GM21529 (cell line): ENCODE measurements around the gene PTPRD.

Experiments used
- ATAC-seq: cut with Tn5 transposase; IDR thresholded peaks from one replicate; pipeline ENCODE4 v1.9.1; 2021; ENCODE audit not compliant: unreplicated experiment

Gene PTPRD

DNA sequence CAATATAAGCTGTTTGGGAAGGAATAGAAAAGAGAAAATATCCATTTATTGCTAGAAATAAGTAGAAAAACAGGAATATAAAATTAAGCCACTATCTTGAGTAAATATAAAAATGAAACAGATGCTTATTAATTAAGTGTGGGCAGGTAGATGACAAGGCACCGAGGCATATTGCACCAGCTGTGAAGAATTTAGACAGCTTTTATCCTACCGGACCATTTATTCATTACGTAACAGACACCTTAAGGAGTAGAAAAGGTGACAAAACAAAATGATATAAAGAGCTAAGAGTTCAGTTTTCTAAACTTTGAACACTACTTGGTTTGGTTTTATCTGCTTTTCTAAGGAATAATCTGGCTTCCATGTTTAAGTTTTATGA lies 404.1 kb downstream of the PTPRD start:
- ATAC-seq = no peak

DNA sequence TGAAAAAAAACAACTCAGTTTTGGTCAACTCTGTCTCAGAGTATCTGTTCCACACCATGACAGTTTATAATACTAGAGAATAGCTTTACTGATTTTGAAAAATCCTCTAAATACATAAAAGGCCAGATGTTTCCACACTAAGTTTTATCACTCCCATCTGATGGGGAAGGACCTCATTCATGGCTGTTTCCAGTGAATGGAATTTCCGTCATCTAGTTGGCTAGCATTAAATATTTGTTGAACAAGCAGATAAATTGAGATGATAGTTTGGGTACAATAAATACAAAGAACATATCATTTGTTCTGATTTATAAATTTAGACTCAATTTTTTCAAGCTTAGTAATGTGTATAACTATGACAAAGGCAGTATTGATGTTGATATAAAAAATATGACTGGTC lies 408.5 kb downstream of the PTPRD start:
- ATAC-seq = no peak

DNA sequence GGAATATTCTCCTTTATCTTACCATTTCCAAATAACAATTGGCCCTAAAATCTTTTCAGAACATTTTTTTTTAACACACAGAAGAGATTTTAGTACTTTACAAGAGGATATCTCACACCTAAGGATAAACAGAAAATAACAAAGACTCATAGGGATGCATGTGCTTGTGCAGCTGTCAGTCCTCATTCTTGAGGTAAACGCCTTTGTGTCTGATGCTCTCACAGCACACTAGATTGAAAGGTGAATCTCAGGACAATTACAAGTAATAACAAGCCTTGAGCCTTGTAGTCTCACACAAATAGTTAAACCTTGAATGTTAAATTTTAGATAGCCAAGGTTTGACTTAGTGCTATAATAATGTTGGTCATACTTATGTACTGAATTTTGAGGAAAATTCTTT lies 439.2 kb downstream of the PTPRD start:
- no peak for ATAC-seq

DNA sequence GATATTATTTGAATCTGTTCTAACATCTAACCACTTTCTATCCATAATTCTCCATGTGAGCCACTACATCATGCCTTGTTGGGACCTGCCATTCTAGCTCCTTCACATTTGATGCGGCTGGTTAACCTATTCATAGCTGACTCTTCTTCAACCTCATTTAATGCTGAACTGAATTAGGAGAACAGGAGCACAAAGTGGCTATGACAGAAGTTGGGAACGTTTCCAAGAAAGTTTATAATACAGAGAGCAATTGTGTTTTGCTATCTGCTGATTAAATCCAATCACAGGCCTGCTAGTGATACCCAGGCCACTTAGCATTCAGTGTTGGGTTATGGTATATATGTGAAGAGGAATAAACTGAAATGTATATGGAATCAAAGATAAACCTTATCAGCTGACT lies 440.3 kb downstream of the PTPRD start:
- no peak for ATAC-seq

DNA sequence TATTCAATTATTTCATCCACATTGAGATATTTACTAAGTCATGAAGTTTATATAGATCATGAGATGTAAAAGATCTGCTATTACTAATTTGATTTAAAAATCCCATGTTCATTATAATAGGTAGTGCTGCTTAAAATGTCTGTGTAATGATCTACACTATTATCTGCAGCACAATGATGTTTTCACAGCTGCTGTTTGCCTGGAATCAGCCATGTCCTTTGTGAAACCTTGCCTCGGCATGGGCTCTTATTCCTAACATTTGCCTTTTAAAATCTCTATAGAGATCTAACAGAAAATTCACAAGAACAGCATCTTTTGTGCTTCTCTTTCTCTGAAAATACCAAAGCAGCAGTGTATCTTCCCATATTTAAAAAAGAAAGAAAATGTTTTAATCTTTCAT lies 444.6 kb downstream of the PTPRD start:
- no peak for ATAC-seq

DNA sequence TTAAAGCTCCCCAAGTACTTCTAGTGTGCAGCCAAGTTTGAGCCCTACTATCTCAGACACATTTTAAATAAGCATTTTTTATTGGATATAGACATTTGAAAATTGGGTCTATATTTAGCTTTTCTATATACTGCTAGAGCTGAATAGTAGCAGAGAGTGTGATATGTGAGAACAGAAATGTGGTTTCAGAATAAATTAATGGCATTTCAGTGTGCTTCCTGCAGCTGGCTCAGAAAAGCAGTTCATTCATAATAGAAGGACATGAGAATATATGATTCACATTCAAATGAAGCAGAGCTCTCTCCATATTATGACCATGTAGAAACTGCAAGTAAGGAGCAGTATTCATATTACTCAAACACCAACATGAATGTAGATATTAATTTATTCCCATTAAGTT lies 464.0 kb downstream of the PTPRD start:
- no peak for ATAC-seq

DNA sequence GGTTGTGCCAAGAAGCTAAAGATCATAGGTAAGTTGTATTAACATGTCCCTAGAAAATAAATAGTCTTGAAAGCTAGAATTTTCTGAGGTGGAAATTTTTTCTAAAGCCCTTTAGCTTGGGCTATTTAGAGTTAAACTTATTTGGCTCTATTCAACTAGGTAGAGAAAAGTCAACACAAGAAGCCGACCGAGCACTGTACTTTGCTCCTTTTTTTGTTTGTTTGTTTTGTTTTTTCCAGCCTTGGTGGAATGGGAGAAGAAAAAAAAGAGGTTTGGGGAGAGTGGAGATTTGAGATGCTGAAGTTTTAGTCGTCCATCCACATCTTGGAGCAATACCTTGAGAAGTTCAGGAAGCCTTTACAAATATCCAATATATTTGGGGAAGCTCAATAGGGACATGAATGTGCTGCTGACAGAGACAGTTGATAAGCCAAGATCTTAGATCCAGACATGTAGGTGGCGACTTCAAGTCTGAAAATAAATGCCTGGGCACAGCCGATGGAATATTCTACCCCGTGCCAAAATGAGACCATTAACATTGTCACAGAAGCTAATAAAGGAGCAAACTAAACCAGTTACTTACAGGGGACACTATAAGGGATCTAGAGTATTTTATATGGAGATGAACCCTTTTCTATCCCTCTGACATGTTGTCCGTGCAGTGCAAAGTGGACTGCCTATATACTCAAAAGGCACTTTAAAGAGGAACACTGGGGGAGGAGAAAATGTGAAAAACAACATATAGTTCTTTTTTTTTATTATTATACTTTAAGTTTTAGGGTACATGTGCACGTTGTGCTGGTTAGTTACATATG lies 466.1 kb downstream of the PTPRD start:
- ATAC-seq = no peak

DNA sequence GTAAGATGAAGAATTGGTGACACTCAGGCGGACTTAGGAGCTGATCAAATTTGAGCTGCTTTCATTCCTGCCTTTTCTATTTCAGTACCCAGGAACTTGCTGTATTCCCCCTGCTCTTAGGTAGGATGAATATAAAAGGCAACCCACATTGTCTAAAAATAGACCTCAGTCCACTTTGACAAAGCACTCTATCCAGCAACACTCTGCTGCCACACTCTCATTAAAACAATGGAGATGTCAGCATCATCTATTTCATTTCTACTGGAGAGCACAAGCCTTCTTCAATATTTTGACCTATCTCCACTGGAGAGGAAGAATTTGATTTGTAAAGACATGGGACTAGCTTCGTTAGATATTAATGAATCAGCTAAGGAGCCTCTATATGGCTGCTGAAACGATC lies 468.4 kb downstream of the PTPRD start:
- no peak for ATAC-seq

DNA sequence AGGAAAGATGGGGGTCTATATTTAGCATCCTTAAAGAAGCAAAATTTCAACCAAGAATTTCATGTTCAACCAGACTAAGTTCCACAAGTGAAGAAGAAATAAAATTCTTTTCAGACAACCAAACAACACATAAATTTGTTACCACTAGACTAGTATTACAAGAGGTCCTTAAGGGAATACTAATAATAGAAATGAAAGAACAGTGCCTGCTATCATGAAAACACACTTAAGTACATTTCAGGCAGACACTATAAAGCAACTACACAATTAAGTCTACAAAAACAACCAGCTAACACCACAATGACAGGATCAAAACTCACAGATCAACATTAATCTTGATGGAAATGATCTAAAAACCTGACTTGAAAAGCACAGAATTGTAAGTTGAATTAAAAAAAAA lies 477.2 kb downstream of the PTPRD start:
- ATAC-seq = no peak

DNA sequence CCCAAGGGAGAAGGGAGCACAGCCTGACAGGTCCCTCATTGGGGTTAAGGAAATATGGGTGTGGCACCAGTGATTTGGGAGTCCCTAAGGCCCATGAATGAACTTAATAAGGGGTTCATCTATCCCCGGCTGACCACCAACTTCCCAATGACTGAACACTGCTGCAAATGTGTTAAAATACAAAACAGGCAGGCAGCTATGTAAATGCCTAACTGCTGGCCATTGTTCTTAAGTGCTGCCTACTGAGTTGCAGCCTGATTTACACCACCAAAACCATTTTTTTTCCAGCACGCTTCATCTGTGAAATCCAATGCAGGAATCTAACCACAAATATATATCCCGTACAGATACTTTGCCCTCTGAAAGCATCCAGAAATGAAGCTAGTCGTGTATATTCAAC lies 478.5 kb downstream of the PTPRD start:
- ATAC-seq = no peak

DNA sequence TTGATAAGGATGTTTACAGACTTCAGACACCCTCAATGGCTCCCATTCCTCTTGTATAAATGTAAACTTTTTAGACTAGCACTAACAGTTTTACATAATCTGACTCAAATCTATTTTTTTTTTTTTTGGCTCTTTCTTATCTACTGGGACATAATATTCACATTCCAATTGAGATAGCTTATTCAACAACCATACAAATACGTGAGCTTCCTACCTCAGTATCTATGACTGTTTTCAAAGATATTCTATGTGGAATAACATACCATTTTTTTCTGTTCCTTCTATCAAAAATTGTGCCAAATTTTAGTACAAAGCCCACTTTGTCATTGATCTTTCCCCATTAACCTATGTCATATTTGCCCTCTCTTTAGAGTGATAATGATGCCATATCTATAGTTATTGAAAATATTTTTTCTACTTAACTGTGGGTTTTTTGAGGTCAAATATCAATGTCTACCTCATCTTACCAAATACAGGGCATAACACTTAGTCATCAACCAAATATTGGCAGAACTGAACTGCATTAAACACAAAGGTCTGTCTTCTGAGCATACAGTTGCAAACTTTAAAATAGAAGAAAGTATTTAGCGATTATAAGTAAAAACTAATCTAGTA lies 482.6 kb downstream of the PTPRD start:
- ATAC-seq = no peak

DNA sequence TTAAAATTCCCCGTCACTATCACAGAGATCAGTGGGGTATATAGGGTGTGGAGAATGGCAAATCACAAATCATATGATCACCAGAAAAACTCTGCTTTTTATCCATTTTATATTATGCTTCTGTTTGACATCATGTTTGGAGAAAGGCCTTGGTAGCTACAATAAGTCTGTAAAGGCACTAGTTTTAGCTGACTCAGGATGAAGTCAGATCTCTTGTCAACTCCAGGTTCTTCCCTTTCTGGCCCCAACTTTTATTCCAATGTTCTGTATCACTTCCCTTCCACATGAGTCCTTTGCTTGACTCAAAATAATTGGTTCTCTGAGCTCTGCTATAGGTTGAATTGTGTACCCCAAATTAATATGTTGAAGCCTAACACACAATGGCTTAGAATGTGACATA lies 484.9 kb downstream of the PTPRD start:
- no peak for ATAC-seq

DNA sequence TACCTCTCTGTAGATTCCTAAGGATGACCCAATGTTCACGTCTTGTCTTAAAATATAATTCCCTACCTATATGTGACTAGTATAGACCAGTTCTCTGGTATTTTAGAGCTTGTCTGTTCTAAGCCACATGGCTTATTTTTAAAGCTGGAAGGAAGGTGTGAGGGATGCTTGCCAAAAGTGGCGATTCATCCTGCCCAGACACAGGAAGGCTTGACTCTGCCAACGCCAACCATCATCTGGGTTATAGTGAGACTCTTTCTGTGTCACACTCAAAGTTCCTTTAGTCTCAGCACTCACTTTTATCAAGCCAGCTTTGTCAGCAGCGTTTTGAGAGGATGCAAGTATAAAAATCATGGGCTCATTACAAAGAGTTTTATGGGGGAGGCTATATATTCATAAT lies 500.0 kb downstream of the PTPRD start:
- ATAC-seq = no peak

DNA sequence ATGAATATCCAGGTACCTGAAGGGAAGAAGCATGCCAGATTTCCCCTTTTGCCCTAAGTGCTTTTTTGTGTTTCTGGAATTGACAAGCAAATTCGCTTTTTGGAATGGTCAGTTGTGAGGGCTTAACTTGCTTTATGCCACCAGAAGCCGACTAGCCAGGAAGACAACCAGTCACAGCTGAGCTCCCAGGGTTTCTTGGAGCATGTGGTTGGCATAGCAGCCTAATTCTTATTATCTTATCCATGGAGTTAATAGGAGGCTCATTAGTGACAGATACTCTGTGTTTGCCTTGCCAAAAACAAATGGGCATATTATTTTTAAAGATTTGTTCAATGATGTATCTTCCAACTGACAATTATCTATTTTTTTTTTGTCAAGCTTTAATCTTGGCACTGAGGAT lies 500.7 kb downstream of the PTPRD start:
- no peak for ATAC-seq

DNA sequence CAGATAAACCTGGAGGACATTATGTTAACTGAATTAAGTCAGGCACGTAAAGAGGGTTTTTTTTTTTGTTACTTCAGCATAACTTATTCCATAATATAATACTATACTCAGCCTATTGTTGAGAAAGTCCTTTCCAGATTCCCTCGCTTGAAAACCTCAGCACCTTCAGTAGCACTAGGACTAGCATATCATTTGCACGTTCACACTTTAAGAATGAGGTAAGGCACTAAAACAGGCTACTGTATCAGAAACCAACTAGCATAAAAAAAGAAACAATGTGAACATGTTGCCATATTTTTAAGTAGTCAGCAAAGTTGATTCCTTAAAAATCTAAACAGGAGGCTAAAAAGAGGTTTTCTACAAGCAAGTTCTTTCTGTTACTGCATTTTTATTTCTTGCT lies 504.0 kb downstream of the PTPRD start:
- no peak for ATAC-seq

DNA sequence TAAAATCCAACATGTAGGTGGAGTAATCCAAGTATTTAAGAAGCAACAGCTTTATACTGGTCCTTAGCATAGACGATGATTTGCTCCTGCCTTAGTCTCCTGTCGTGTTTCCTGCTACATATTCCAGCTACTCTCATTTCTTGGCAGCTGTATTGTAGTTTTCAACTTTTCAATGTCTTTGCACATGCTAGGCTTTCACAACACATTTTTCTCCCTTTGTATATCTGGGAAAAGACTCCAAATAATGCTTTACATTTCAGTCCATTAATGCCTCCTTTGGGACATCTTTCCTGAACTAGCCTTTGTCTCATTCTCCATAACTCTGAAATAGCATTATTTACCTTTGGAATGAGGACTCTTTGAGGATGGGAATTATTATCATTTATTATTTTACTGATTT lies 508.0 kb downstream of the PTPRD start:
- ATAC-seq = no peak

DNA sequence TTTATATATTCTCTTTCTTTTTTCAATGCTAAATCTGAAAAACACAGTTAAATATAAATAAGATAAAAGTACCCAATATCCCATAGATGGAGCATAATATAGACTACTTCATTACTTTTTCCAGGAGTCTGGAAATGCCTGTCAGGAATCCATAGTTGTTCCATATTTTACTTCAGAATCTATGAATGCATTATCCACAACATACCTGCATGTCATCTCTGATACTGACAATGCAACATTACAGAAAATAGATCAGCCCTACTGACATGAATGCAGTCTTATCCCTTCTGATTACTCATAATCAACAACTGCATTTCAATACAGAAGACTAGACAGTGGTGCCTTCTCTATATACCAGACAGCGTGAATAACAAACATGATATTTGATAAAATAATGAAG lies 517.6 kb downstream of the PTPRD start:
- ATAC-seq = no peak

DNA sequence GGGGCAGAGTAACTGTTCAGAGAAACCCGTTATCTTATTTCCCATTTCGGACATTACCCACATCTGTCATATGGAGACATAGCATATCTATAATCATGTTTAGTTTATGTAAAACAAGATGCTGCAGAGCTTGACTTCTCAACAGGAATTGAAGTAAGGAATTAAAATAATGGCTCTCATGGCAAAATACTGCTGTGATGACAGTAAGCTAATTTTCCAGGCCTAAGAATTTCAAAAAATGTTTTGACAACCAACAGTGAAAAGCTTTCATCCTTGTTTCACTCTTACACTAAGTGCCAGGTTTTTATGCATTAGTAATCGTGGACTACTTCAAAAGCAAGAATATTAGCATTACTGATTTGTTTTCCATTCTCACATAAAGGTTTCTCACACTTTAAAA lies 518.2 kb downstream of the PTPRD start:
- no peak for ATAC-seq

DNA sequence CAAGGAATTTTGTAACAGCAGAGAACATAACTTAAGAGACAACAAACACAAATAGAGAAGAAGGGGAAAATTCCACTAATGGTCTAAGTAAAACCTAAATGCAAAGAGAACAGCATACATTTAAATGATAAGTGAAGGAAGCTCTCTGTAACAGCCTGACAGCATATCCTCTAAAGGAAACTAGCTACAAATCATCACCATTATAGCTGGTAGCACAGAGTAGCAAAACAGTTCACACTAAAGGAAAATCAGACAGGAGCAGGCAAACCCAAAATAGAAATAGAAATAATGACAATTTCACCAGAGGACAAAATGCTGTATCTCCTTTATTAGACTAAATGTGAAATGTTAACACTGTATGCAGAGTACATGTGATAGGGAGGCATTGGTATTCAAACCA lies 532.8 kb downstream of the PTPRD start:
- no peak for ATAC-seq

DNA sequence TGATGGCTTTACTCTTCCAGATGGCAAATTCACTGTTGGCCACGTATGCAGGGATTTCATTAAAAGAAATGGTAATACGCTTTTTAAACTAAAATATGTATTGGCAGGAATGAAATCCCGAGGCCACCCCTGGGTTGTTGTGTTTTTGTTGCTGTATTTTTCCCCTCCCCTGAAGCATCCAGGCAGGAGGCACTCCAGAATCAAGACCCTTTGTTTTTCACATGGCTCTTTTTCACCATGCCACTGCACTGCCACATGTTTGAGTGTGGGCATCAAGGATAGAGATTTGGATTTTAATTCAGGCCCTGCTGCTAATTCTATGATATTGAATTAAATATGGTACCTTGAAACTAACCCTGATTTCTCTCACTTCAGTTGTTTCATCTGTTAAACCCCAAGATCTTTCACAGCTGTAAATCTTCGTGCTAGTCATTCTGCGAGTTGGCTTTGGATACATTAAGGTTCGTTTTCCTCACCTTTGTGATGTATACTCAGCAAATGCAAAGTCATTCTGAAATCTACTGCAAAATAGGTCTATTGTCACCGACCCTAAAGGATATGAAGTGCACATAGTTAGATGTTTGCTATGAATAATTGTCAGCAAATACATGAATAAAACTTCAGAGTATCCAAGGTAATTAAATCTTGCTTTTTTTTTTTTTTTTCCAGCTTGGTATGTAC lies 533.4 kb downstream of the PTPRD start:
- no peak for ATAC-seq

DNA sequence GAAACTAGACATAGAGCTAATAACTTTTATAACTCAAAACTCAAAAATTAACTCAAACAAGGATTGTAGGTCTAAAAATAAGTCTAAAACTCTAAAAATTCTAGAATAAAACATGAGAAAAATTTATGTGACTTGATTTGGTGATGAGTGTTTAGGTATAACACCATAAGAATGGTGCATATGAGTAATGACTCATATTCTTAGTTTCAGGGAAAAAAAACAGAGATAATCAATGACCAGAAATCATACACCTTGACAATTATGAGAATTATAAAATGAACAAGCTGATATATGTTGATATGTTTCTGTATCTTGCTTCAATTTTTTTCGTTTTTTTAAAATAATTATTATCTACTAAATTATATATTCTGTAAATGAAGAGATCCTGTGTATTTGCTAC lies 541.2 kb downstream of the PTPRD start:
- ATAC-seq = no peak

DNA sequence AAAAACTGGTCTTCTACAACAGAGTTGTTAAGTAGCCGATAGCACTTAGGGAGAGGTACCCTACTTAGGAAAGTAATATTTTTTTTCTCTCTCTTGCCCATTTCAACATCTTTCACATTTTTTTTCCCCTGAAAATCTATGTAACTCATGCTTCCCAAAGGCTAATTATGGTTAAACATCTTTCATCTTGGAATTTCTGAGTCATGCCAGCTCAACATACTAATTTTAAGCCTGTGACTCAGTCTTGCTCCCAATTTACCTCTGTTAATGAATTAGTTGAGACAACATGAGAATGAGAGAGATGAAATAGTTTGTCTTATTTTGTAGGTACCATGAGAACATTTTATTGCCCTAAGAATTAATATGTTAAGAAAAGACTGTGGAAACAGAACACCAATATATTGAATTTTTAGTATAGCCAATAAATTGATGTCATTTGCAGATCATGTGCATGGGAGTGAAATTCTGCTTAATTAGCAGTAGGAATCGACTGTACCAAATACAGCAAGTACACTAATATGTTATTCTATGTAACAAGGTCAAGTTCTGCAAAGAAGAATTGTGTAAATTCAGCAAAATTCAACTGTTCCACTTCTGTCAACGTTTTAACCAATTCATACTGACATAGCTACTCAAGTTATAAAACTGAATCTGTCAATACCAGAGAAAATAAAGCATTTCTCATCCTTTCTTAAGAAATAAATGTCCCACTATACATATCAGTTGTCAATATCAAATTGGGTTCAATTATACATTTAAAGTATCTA lies 550.0 kb downstream of the PTPRD start:
- no peak for ATAC-seq
